ENCODE measurements around the gene ABCA13. TPM values are rescaled to one million over a fixed set of nuclear protein-coding genes. Genes with fewer than 3 reads are reported as not detected.

Gene ABCA13
- total RNA-seq, 2 donors from 2014 or later = 1.7 to 2.5 TPM

DNA sequence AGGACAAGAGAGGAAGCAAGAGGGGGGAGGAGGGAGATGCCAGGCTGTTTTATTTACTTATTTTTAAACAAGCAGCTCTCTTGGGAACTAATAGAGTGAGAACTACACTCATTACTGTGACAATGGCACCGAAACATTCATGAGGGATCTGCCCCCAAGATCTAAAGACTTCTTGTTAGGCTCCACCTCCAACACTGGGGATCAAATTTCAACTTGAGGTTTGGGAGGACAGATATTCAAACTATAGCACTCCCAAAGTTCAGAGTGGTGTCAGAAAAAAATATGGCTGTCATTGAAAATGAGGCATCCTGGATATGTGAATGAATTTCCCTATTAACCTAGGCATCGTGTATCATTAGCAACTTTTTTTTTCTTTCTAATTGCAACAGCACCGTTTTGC, 145.5 kb downstream of the ABCA13 start:
- DNase-seq = no peak
- H3K9me3 ChIP-seq = no peaks in the 10 kb centered on the region
- H3K27ac ChIP-seq = no peak overlapping the region
- no peaks in the 10 kb centered on the region for H3K4me1 ChIP-seq
- H3K4me3 ChIP-seq = no peak overlapping the region
- no peaks in the 10 kb centered on the region for H3K36me3 ChIP-seq
- no peak overlapping the region for H3K9ac ChIP-seq (ENCODE audit: low read depth in 2 of 2, low read length in 2 of 2)
- H3K27me3 ChIP-seq = no peaks in the 10 kb centered on the region
- intact Hi-C loops (cut with DNase I) = no loop called here
- no peak for TF ChIP-seq CTCF (IDR thresholded peaks at IDR 0.05)

- Histone ChIP-seq H3K27me3 (no peaks in the 10 kb centered on the region), H3K9me3 (no peaks in the 10 kb centered on the region), H3K4me3 (no peak overlapping the region), H3K9ac (ENCODE audit: low read depth in 2 of 2, low read length in 2 of 2) (no peak overlapping the region), H3K4me1 (no peaks in the 10 kb centered on the region), H3K36me3 (no peaks in the 10 kb centered on the region), H3K27ac (no peak overlapping the region)
- TF ChIP-seq CTCF (IDR thresholded peaks at IDR 0.05) = no peak
- intact Hi-C loops (cut with DNase I) = no loop called here
- DNase-seq = no peak
These were observed 146.1 kb downstream of the ABCA13 start for GRCh38 chr7:48317360-48317759.

GRCh38 chr7:48321319-48322010, 150.2 kb downstream of the ABCA13 start:
- H3K27me3 ChIP-seq = no peaks in the 10 kb centered on the region
- no peaks in the 10 kb centered on the region for H3K36me3 ChIP-seq
- no peaks in the 10 kb centered on the region for H3K9me3 ChIP-seq
- no peak overlapping the region for H3K9ac ChIP-seq (ENCODE audit: low read depth in 2 of 2, low read length in 2 of 2)
- intact Hi-C loops (cut with DNase I) = no loop called here
- H3K27ac ChIP-seq = no peak overlapping the region
- H3K4me3 ChIP-seq = no peak overlapping the region
- TF ChIP-seq CTCF (IDR thresholded peaks at IDR 0.05) = no peak
- DNase-seq = no peak
- H3K4me1 ChIP-seq = no peaks in the 10 kb centered on the region

DNA sequence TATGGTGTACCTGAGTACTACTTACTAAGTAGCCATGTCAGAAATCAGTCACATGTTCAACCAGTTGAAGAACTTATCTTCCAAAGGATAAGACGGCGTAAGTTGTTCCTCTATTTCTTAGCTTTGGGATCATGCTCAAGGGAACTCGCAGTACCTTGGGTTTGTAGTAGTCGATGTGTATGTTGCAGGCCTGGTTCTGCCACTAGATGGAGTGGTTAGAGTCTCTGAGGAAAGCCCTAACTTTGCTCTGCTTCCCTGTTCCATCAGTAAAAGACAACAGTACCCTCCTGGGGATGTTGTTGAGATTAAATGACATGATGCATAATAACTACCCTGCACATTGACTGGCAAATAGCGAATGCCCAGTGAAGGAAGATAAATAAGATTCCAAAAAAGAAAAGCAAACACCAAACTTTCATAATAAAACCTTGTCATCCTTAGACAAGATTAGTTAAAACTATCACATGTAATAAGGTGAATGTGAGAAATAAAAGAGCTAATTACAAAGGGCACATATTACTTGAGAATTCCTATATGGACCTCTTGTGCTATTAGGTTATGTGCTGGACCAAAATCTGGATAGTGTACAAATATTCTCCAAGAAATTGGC, 165.9 kb downstream of the ABCA13 start:
- H3K27ac ChIP-seq = no peak overlapping the region
- H3K36me3 ChIP-seq = no peaks in the 10 kb centered on the region
- no peak overlapping the region for H3K4me3 ChIP-seq
- no peaks in the 10 kb centered on the region for H3K27me3 ChIP-seq
- no peak for TF ChIP-seq CTCF (IDR thresholded peaks at IDR 0.05)
- no peaks in the 10 kb centered on the region for H3K9me3 ChIP-seq
- no peak overlapping the region for H3K9ac ChIP-seq (ENCODE audit: low read depth in 2 of 2, low read length in 2 of 2)
- no peaks in the 10 kb centered on the region for H3K4me1 ChIP-seq
- DNase-seq = no peak
- intact Hi-C loops (cut with DNase I) = no loop called here

DNA sequence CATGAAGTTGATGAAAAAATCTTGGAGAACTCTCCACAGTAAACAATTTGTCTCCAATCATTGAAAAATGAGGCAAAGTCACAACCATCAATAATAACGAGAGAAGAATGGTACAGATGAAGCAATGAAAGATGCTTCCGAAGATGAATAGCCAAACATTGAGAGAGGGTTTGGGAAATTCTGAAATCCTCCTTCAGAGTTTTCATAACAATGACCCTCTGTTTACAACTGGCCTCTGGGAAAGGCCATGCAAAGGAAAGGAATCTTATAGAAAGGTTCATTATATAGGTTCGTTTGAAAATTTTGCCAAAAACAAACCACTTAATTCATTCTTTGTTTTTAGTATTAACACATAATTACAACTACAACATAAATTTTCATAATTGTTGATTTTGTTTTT, 166.5 kb downstream of the ABCA13 start:
- DNase-seq = no peak
- Histone ChIP-seq H3K27me3 (no peaks in the 10 kb centered on the region), H3K27ac (no peak overlapping the region), H3K4me3 (no peak overlapping the region), H3K9me3 (no peaks in the 10 kb centered on the region), H3K36me3 (no peaks in the 10 kb centered on the region), H3K9ac (ENCODE audit: low read depth in 2 of 2, low read length in 2 of 2) (no peak overlapping the region), H3K4me1 (no peaks in the 10 kb centered on the region)
- no peak for TF ChIP-seq CTCF (IDR thresholded peaks at IDR 0.05)
- intact Hi-C loops (cut with DNase I) = no loop called here
